ENCODE data around the gene TRAPPC12. TPM values are rescaled to one million over a fixed set of nuclear protein-coding genes. Genes with fewer than 3 reads are reported as not detected.
A peak's percentile ranks its signal among the peaks of the same experiment; 100 is the strongest.
"Not testable (repeated sequence)": the region's sequence is repeated elsewhere in the genome, so short reads cannot be mapped to it uniquely, and the experiment has no call there.

TRAPPC12 gene
- total RNA-seq, 3 donors from 2014 or later (not counting 1 experiment from before 2014, with no cell fraction given), result 65.1 to 92.6 (median 86.7) TPM

DNA sequence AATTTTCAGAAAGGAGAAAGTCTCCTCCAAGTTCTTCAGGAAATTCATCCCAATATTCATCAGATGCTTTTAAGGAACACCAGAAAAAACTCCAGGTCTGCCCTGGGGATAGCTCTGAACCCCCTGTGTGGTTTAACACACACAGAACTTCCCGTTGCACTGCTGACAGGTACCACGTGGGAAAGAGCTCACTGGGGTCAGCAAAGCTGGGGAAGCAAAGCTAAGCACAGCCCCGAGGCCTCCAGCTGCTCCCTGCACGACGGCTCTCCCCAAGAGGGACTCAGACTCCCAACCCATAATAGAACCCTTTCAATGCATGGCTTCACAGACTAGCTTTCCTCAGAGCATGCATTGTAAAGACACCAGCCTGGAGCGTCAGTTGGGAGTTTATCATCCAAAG, 111.8 kb downstream of the TRAPPC12 start:
- Mint-ChIP-seq H3K36me3 (no peaks in the 10 kb centered on the region), H3K27ac (peak overlapping the region; percentile 67 to 80), H3K4me3 (peak overlapping the region; percentile 78), H3K9me3 (no peaks in the 10 kb centered on the region), H3K4me1 (peaks cover 15 to 21% of the 10 kb centered on the region in 2 donors), H3K27me3 (ENCODE audit: low read depth in 2 of 2) (no peaks in the 10 kb centered on the region)
- Histone ChIP-seq H3K36me3 (ENCODE audit: control insufficient read depth, insufficient read depth, low read length) (no peaks in the 10 kb centered on the region), H3K27me3 (ENCODE audit: control insufficient read depth, insufficient read depth, low read length) (no peaks in the 10 kb centered on the region), H3K27ac (ENCODE audit: low read length) (peak overlapping the region; percentile 48), H3K4me3 (ENCODE audit: low read length) (no peak overlapping the region), H3K9me3 (ENCODE audit: control insufficient read depth, insufficient read depth, low read length) (no peaks in the 10 kb centered on the region), H3K4me1 (ENCODE audit: control insufficient read depth, insufficient read depth, low read length) (peaks cover 20% of the 10 kb centered on the region)
- TF ChIP-seq, protein P1, sequence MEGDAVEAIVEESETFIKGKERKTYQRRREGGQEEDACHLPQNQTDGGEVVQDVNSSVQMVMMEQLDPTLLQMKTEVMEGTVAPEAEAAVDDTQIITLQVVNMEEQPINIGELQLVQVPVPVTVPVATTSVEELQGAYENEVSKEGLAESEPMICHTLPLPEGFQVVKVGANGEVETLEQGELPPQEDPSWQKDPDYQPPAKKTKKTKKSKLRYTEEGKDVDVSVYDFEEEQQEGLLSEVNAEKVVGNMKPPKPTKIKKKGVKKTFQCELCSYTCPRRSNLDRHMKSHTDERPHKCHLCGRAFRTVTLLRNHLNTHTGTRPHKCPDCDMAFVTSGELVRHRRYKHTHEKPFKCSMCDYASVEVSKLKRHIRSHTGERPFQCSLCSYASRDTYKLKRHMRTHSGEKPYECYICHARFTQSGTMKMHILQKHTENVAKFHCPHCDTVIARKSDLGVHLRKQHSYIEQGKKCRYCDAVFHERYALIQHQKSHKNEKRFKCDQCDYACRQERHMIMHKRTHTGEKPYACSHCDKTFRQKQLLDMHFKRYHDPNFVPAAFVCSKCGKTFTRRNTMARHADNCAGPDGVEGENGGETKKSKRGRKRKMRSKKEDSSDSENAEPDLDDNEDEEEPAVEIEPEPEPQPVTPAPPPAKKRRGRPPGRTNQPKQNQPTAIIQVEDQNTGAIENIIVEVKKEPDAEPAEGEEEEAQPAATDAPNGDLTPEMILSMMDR (IDR thresholded peaks at IDR 0.05), result no peak
- intact Hi-C loops (cut with micrococcal nuclease), result no loop called here
- ATAC-seq (peak in 1 of 3 donors; percentile 26), DNase-seq (no peak)
- WGBS (ENCODE audit: insufficient coverage), result 17% methylated on average over 6 of the region's 6 CpGs

DNA sequence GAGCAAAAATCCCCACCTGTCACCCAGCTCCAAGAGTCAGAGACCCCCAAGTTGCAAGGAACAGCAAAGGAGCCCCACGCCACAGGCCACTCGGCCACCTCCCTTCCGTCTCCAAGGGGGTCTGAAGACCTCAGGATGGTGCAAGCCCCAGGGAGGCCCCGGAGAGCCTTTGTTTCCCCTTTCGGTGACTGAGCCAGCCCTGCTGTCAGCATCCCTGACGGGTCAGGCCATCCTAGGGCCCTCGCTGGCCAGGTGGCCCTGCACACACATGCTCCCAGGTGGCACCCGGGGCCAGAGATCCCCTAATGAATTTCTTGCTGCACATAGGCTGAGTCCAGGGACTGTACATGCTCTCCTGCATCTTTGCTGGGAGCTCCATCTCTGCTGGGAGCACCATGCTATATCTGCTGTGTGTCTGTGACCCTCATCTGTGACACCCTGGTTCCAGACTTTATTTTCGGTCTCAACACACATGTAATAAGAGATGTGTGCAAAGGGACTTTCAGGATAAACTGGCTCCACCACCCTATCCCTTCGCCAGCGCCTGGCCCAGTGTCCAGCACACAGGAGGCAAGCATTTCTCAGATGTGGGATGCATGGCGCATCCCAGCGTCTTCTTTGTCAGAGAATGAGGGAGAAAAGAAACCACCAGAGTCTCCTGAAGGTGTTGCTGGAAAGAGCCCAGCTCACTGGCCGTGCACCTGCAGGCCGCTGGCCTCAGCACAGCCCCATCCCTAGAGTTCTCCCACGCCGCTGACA, 112.4 kb downstream of the TRAPPC12 start:
- intact Hi-C loops (cut with micrococcal nuclease), result no loop called here
- Histone ChIP-seq H3K36me3 (ENCODE audit: control insufficient read depth, insufficient read depth, low read length) (no peaks in the 10 kb centered on the region), H3K4me1 (ENCODE audit: control insufficient read depth, insufficient read depth, low read length) (peaks cover 20% of the 10 kb centered on the region), H3K27me3 (ENCODE audit: control insufficient read depth, insufficient read depth, low read length) (no peaks in the 10 kb centered on the region), H3K9me3 (ENCODE audit: control insufficient read depth, insufficient read depth, low read length) (no peaks in the 10 kb centered on the region), H3K4me3 (ENCODE audit: low read length) (no peak overlapping the region), H3K27ac (ENCODE audit: low read length) (no peak overlapping the region)
- TF ChIP-seq, protein P1 (IDR thresholded peaks at IDR 0.05), result no peak
- WGBS (ENCODE audit: insufficient coverage), result 92% methylated on average over 17 of the region's 17 CpGs
- Mint-ChIP-seq H3K27me3 (ENCODE audit: low read depth in 2 of 2) (no peaks in the 10 kb centered on the region), H3K36me3 (no peaks in the 10 kb centered on the region), H3K27ac (peak overlapping the region in 1 of 2 donors; percentile 67), H3K4me1 (peaks cover 15 to 21% of the 10 kb centered on the region in 2 donors), H3K4me3 (peak overlapping the region; percentile 17), H3K9me3 (no peaks in the 10 kb centered on the region)
- ATAC-seq, result no peak
- no peak for DNase-seq

DNA sequence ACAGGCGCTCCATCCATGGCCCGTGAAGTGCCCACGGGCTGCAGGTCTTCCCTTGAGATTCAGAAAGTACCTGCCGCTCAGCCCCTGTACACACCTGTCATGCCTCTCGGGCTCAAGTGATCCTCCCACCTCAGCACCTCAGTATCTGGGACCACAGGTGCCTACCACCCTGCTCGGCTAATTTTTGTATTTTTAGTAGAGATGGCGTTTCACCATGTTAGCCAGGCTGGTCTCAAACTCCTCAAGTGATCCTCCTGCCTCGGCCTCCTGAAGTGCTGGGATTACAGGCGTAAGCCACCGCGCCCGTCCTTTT, 112.9 kb downstream of the TRAPPC12 start:
- H3K27me3 ChIP-seq (ENCODE audit: control insufficient read depth, insufficient read depth, low read length); H3K27ac ChIP-seq (ENCODE audit: low read length); intact Hi-C loops (cut with micrococcal nuclease); H3K9me3 ChIP-seq (ENCODE audit: control insufficient read depth, insufficient read depth, low read length); H3K27me3 Mint-ChIP-seq (ENCODE audit: low read depth in 2 of 2); H3K36me3 Mint-ChIP-seq; H3K27ac Mint-ChIP-seq; H3K4me3 ChIP-seq (ENCODE audit: low read length); H3K36me3 ChIP-seq (ENCODE audit: control insufficient read depth, insufficient read depth, low read length); H3K9me3 Mint-ChIP-seq; ATAC-seq; DNase-seq; H3K4me3 Mint-ChIP-seq: not testable (repeated sequence)
- H3K4me1 ChIP-seq (ENCODE audit: control insufficient read depth, insufficient read depth, low read length), result peaks cover 20% of the 10 kb centered on the region
- 88% methylated on average over 12 of the region's 12 CpGs for WGBS (ENCODE audit: insufficient coverage)
- peaks cover 15 to 21% of the 10 kb centered on the region in 2 donors for H3K4me1 Mint-ChIP-seq

DNA sequence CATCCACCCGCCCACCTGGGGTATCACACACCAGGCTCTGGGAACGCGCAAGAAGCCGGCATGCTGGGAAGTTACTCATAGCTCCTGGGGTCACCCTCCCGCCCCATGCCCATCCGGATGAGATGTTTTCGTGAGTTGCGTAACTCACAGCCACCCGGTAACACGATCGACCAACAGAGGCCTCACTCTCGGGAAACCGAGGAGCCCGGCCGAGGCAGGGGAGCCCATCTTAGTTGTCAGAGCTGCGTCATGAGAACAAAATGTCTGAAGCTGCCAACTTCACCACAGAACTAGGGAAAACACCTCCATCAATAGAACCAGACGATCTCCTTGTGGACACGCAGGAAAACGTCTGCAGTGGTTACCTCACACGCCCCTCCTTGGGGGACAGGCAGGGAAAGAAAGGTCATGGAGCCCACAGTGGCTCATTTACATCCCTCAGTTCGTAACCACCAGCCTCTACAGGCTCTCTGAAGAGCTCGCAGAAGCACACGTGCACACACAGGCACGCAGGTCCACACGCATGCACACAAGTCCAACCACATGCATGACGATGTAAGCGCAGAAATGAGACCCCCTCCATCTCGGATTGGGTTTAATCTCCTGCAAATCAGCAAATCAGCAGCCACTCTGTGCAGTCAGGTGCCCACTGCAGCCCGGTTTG, 113.6 kb downstream of the TRAPPC12 start:
- no peak for ATAC-seq
- H3K36me3 ChIP-seq (ENCODE audit: control insufficient read depth, insufficient read depth, low read length), result no peaks in the 10 kb centered on the region
- Mint-ChIP-seq H3K4me3 (no peak overlapping the region), H3K27ac (no peak overlapping the region), H3K4me1 (peaks cover 15 to 21% of the 10 kb centered on the region in 2 donors), H3K27me3 (ENCODE audit: low read depth in 2 of 2) (no peaks in the 10 kb centered on the region), H3K36me3 (peaks cover 7% of the 10 kb centered on the region), H3K9me3 (no peaks in the 10 kb centered on the region)
- H3K27me3 ChIP-seq (ENCODE audit: control insufficient read depth, insufficient read depth, low read length), result no peaks in the 10 kb centered on the region
- no peak for DNase-seq
- peaks cover 20% of the 10 kb centered on the region for H3K4me1 ChIP-seq (ENCODE audit: control insufficient read depth, insufficient read depth, low read length)
- intact Hi-C loops (cut with micrococcal nuclease), result no loop called here
- TF ChIP-seq, protein P1 (IDR thresholded peaks at IDR 0.05), result no peak
- no peaks in the 10 kb centered on the region for H3K9me3 ChIP-seq (ENCODE audit: control insufficient read depth, insufficient read depth, low read length)
- 92% methylated on average over 29 of the region's 29 CpGs for WGBS (ENCODE audit: insufficient coverage)
- no peak overlapping the region for H3K27ac ChIP-seq (ENCODE audit: low read length)
- H3K4me3 ChIP-seq (ENCODE audit: low read length), result no peak overlapping the region

All from natural killer cell (primary cell).